Measurements from ENCODE around the gene TGM2. TPM values are rescaled to one million over a fixed set of nuclear protein-coding genes. Genes with fewer than 3 reads are reported as not detected.

The TGM2 gene
- polyA plus RNA-seq, 6 donors from 2014 or later, result 0.21 to 0.29 TPM; not detected in 4

DNA sequence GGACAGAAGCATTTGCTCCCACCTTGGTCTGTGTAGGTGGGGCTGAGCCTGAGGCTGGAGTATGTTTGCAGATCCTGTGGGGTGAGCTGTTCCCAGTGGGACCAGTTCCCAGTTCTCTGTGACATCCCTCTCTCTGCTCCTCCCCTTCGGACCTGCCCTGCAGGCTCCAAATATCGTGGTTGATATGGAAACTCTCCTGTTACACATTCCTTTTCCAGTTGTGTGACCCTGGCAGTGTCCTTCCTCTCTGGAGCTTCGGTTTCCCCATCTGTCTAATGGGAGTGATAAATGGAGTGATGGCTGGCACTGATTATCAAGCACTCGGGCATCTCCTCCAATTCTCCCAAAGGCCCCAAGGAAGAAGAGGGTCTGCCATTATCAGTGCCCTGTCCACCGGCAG lies 15.7 kb upstream of the TGM2 start:
- H3K4me1 Mint-ChIP-seq, result peaks cover 0 to 6% (median 0%) of the 10 kb centered on the region in 3 donors
- H3K27me3 Mint-ChIP-seq, result peaks cover 17 to 43% (median 34%) of the 10 kb centered on the region in 3 donors
- H3K27ac Mint-ChIP-seq, result no peak overlapping the region
- no peaks in the 10 kb centered on the region for H3K36me3 Mint-ChIP-seq
- no peak for ATAC-seq (ENCODE audit: low read depth in 2 of 2)
- no peaks in the 10 kb centered on the region for H3K9me3 Mint-ChIP-seq
- DNase-seq, result no peak
- no peak overlapping the region for H3K4me3 Mint-ChIP-seq

DNA sequence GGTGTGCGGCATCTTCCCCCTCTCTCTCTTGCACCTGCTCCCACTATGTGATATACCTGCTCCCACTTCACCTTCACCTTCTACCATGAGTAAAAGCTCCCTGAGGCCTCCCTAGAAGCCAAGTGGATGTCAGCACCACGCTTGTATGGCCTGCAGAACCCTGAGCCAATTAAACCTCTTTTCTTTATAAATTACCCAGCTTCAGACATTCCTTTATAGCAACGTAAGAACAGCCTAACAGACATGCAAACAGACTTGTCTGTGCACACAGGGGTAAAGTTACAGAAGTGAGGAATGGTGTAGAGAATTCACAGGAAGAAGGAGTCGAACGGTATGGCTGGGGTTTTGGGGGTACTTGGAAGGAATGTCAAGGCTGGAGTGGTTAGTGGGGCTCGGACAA lies 14.8 kb upstream of the TGM2 start:
- Mint-ChIP-seq H3K36me3 (no peaks in the 10 kb centered on the region), H3K27ac (no peak overlapping the region), H3K27me3 (peaks cover 13 to 39% (median 34%) of the 10 kb centered on the region in 3 donors), H3K4me3 (peak overlapping the region in 2 of 8 donors; percentile 40 to 54), H3K9me3 (no peaks in the 10 kb centered on the region), H3K4me1 (peaks cover 0 to 6% (median 0%) of the 10 kb centered on the region in 3 donors)
- ATAC-seq (ENCODE audit: low read depth in 2 of 2) (no peak), DNase-seq (no peak)

DNA sequence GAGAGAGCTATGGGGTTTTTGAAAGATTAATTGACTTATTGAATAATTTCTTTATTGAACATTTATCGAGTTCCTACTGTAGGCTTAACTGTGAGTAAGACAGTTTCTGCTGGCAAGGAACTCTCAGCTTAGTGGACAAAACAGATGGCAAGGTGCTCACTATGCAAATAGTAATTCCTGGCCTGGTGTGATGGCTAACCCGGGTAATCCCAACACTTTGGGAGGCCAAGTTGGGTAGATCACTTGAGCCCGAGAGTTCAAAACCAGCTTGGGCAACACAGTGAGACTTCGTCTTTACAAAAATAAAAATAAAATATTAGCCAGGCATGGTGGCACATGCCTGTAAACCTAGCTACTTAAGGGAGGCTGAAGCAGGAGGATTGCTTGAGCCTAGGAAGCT lies 13.5 kb upstream of the TGM2 start:
- Mint-ChIP-seq H3K27ac (no peak overlapping the region), H3K36me3 (no peaks in the 10 kb centered on the region), H3K4me3 (no peak overlapping the region), H3K4me1 (peaks cover 0 to 6% (median 0%) of the 10 kb centered on the region in 3 donors), H3K27me3 (peaks cover 9 to 37% (median 29%) of the 10 kb centered on the region in 3 donors), H3K9me3 (no peaks in the 10 kb centered on the region)
- ATAC-seq (ENCODE audit: low read depth in 2 of 2), result no peak
- DNase-seq, result no peak

DNA sequence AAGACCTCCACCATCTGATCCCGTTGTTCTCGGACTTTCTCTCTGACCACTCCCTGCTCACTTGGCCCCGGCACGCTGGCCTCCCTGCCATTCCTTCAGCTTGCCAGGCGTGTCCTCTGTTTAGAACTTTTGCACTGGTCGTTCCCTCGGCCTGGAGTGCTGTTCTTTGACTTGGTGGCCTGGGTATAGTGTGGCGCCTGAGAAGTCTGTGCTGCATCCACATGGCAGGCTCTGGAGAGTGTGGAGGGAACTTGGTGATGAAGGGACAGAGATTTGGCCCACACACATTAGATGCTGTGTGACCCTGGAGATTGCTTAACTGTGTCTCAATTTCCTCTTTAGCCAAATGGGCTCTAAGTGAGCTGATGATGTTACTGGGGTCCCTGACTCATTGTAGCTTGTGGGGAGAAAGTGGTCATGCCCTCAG lies 13.0 kb upstream of the TGM2 start:
- Mint-ChIP-seq H3K27me3 (peaks cover 9 to 37% (median 26%) of the 10 kb centered on the region in 3 donors), H3K27ac (peak overlapping the region in 1 of 6 donors; percentile 19), H3K4me1 (peaks cover 0 to 6% (median 0%) of the 10 kb centered on the region in 3 donors), H3K36me3 (no peaks in the 10 kb centered on the region), H3K9me3 (no peaks in the 10 kb centered on the region), H3K4me3 (no peak overlapping the region)
- ATAC-seq (ENCODE audit: low read depth in 2 of 2) (no peak), DNase-seq (no peak)

DNA sequence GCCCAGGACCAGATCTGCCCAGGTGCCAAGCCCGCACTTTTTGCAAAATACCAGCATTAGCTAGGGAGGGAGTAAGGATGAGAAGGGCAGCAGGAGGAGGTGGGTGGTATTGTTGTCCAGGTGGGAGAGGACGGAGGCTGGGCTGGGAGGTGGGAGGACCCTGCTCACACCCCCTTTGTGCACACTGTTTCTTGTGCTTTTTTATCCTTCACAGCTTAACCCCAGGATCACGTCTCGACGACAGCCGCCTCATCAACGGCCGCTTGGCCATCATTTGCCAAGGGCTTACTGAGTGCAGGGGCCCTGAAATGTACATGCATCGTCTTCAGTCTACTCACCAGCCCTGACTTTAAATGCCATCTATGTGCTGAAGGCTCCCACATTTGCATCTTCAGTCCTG lies 12.1 kb upstream of the TGM2 start:
- no peak overlapping the region for H3K27ac Mint-ChIP-seq
- ATAC-seq (ENCODE audit: low read depth in 2 of 2) (no peak), DNase-seq (no peak)
- peaks cover 9 to 37% (median 26%) of the 10 kb centered on the region in 3 donors for H3K27me3 Mint-ChIP-seq
- no peaks in the 10 kb centered on the region for H3K9me3 Mint-ChIP-seq
- no peak overlapping the region for H3K4me3 Mint-ChIP-seq
- peaks cover 0 to 6% (median 0%) of the 10 kb centered on the region in 3 donors for H3K4me1 Mint-ChIP-seq
- no peaks in the 10 kb centered on the region for H3K36me3 Mint-ChIP-seq

DNA sequence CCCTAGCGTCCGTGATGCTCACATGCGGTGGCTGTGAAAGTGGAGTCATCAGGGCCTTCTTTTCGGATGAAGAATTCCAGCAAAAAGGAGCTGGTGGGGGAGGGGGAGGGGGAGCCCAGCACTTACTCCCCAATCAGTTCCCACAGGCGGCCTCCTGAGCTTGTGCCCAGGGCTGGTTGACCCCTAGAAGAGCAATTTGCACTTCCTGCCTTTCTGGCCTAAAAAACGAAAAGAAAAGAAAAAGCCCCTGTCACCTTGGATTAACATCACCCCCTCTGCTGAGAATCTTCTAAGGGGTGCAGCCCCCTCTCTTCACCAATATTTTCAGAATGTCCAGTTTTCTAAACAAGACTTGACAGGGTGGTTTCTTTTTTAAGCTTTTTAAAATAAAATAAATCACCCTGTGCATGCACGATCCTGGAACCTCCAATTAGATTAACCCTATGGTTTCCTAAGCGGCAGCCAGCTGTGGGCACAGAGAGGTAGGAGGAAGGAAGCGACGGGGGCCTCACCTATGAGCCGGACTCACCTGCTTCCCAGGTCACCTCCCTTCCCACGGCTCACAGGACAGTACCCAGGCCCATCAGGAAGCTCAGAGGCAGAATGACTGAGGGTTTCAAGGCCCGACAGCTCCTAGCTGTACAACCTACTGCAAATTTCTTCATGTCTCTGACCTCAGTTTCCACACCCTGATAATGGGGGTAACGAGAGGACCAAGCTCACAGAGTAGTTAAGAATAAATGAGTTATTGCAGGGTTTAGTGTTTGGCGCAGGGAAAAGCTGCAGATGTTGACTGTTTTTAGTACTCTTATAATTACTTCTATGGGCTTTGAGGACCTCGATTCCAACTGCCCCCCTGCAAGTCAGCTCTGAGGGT lies 10.5 kb upstream of the TGM2 start:
- peaks cover 5 to 34% (median 33%) of the 10 kb centered on the region in 3 donors for H3K27me3 Mint-ChIP-seq
- H3K36me3 Mint-ChIP-seq, result no peaks in the 10 kb centered on the region
- no peak overlapping the region for H3K4me3 Mint-ChIP-seq
- ATAC-seq (ENCODE audit: low read depth in 2 of 2) (no peak), DNase-seq (no peak)
- no peaks in the 10 kb centered on the region for H3K9me3 Mint-ChIP-seq
- H3K27ac Mint-ChIP-seq, result no peak overlapping the region
- no peaks in the 10 kb centered on the region for H3K4me1 Mint-ChIP-seq

DNA sequence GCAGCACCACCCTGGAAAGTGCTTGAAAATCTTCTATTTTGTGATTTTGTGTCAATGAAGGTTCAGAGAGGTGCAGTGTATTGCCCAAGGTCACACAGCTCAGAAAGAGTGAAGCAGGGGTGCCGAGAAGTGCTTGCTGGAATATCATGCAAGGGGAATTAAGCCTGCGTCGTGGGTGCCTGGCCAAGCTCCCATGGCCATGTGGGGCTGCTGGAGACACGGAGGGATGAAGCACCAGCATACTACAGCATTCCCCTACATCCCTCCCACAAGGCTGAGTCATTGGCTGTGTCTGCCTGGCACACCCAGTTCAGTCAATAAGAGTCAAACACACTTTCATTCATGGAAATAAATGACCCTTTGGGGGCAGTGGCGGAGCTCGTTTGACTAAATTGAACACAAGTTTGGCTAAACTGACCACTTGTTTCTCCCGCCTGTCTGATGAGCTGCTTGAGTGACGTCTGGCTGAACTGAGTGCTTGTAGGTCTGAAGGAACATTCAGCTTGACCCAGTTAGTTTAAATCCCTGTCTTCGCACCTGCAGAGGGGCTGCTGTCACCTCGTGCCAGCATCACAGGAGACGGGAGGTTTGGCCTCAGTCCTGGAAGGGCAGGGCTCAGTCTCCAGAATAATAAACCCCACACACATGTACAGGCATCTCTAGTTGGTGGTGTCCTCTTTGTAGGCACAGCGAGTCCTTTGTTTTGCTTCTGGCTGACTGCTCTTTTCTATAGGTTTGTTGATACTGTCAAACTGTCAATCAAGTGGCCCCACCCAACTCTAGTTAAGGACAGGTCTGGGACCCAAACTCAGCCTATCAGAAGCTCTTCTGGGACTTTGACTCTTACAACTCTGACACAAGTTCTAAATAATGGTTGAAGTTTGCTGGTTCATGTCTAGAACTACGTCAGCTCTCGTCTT lies 8.4 kb upstream of the TGM2 start:
- no peaks in the 10 kb centered on the region for H3K36me3 Mint-ChIP-seq
- H3K4me3 Mint-ChIP-seq, result no peak overlapping the region
- no peaks in the 10 kb centered on the region for H3K9me3 Mint-ChIP-seq
- no peak for DNase-seq
- peaks cover 0 to 11% (median 7%) of the 10 kb centered on the region in 3 donors for H3K4me1 Mint-ChIP-seq
- ATAC-seq (ENCODE audit: low read depth in 2 of 2), result no peak
- H3K27ac Mint-ChIP-seq, result no peak overlapping the region
- H3K27me3 Mint-ChIP-seq, result peaks cover 0 to 22% (median 18%) of the 10 kb centered on the region in 3 donors

DNA sequence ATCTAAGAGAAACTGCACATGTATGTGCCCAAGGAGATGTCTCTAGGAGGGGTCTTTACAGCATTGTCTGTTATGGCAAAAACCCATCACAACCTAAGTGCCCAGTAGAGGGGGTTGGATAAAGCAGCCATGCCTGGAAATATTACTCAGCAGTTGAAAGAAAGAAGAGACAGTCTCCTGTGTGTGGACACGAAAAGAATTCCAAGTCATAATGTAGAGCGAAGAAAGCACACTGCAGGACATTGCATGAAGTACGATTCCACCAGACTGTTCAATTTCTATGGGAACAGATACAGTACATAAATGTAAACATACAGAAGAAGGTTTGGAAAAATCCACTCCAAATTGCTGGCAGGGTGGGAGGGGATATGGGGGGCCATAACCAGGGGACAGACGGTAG lies 7.3 kb upstream of the TGM2 start:
- Mint-ChIP-seq H3K4me3 (no peak overlapping the region), H3K27ac (no peak overlapping the region), H3K36me3 (no peaks in the 10 kb centered on the region), H3K27me3 (peaks cover 0 to 12% (median 8%) of the 10 kb centered on the region in 3 donors), H3K4me1 (peaks cover 0 to 12% (median 7%) of the 10 kb centered on the region in 3 donors), H3K9me3 (no peaks in the 10 kb centered on the region)
- ATAC-seq (ENCODE audit: low read depth in 2 of 2) (no peak), DNase-seq (no peak)

DNA sequence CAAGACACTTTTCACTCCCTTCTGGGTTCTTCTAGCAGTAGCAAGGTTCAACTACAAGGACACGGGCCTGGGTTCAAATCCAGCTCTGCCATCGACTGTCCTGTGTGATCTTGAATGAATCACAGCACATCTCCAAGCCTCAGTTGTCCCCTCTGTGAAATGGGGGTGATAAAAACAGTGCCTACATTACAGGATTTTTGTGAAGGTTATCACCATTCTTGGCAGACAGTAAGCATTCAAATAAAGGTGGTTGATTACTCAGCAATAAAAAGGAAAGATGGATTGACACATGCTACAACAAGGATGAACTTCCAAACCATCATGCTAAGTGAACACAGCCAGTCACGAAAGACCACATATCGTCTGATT lies 6.6 kb upstream of the TGM2 start:
- no peaks in the 10 kb centered on the region for H3K36me3 Mint-ChIP-seq

DNA sequence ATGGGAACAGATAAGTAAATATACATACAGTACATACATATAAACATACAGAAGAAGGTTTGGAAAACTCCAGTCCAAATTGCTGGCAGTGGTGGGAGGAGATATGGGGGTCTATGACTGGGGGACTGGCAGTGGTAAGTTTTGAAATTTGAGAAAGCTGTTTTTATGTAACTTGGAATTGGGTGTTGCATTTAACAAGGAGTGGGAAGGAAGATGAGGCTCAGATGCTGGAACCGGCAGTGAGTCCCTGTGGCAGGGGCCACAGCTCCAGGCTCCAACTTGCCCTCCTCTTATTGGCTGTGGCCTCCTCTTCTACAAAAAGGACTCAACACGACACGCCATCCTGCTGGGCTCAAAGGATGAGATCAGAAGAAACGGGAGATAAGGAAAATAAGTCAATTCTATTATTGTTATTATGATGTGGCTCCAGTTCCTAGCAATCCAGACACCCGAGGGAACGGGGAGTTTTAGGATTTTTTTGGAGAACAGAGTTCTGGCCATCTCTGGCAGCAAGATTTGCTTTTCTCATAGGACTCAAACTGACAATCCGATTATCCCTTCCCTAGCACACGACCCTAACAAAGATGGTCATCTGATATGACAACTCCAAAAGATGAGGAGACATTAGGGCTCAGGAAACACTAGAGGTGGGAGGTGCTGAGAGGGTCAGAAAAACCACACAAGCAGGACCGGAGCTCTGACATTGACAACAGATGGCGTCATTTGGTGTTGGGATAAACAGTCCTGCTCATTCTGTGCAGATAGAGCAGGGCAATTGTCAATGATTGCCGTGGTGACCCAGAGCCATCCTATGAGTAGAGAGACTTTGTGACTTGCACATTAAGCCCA lies 6.0 kb upstream of the TGM2 start:
- H3K27ac Mint-ChIP-seq, result peak overlapping the region in 1 of 6 donors; percentile 27
- peaks cover 3 to 15% (median 7%) of the 10 kb centered on the region in 3 donors for H3K4me1 Mint-ChIP-seq
- no peak overlapping the region for H3K4me3 Mint-ChIP-seq

More for the DNA sequence above, 6.6 kb upstream of the TGM2 start:
- Mint-ChIP-seq H3K27me3 (peaks cover 0 to 8% (median 8%) of the 10 kb centered on the region in 3 donors), H3K27ac (peak overlapping the region in 1 of 6 donors; percentile 11), H3K4me1 (peaks cover 0 to 12% (median 7%) of the 10 kb centered on the region in 3 donors), H3K9me3 (no peaks in the 10 kb centered on the region), H3K4me3 (no peak overlapping the region)
- DNase-seq, result no peak
- ATAC-seq (ENCODE audit: low read depth in 2 of 2), result no peak

DNA sequence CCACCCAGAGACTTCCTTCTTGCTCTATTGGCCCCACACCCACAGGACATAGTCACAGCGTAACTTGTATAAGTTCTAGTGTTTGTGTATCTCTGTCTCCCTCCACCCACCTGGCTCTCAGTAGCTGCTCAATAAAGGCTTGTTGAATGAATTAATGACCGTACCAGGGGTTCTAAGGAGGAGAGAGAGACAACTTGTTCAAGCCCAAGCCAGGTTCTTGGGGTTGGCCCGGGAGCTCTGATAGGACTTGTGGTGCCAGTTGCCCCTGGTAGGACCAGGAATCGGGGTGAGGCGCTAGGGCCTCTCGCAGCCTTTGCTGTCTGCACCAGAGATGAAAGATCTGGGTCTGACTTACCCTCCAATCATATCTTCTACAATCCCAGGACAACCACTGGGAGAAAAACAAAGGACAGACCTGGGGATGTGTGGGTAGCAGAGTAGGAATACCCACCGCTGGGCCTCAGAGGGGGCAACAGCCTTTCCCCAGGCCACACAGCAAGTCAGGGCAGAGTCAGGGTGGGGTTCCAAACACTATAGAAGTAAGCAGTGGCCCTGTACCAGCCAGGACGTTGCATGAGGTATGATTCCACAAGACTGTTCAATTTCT lies 5.3 kb upstream of the TGM2 start:
- DNase-seq (no peak), ATAC-seq (ENCODE audit: low read depth in 2 of 2) (no peak)
- H3K27ac Mint-ChIP-seq, result peak overlapping the region in 2 of 6 donors; percentile 63 to 69
- H3K4me1 Mint-ChIP-seq, result peaks cover 10 to 22% (median 13%) of the 10 kb centered on the region in 3 donors
- no peaks in the 10 kb centered on the region for H3K36me3 Mint-ChIP-seq
- H3K27me3 Mint-ChIP-seq, result peaks cover 7 to 21% (median 21%) of the 10 kb centered on the region in 3 donors
- H3K4me3 Mint-ChIP-seq, result no peak overlapping the region
- H3K9me3 Mint-ChIP-seq, result no peaks in the 10 kb centered on the region

More for the DNA sequence above, 6.0 kb upstream of the TGM2 start:
- H3K36me3 Mint-ChIP-seq, result no peaks in the 10 kb centered on the region
- ATAC-seq (ENCODE audit: low read depth in 2 of 2) (no peak), DNase-seq (no peak)
- peaks cover 0 to 14% (median 14%) of the 10 kb centered on the region in 3 donors for H3K27me3 Mint-ChIP-seq
- no peaks in the 10 kb centered on the region for H3K9me3 Mint-ChIP-seq

DNA sequence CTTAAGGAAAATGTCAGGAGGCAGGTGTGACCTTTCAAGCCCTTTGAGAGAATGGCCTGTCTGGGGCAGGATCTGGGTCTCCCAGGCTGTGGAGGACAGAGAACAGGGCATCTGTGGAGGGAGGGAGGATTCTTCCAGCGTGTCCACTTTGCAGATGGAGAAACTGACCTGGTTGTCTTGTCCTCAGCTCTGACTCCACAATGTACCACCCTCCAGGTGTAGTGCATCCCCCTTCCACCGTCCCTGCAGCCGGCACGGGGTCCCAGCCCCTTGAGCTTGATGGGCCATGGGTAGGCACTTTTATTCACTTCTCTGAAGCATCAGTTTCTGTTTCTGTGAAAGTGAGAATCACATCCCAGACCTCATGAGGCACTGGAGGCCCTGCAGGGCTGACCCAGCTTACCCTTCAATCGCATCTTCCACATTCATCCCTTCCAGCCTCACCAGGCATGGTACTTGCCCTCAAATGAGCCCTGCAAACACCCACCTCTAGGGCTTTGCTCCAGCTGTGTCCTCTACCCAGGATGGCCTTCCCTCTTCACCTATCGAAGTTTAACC lies 4.6 kb upstream of the TGM2 start:
- Mint-ChIP-seq H3K36me3 (no peaks in the 10 kb centered on the region), H3K4me3 (no peak overlapping the region), H3K27ac (peak overlapping the region in 2 of 6 donors; percentile 63 to 69), H3K9me3 (peaks cover 0 to 1% (median 0%) of the 10 kb centered on the region in 7 donors), H3K27me3 (peaks cover 8 to 28% (median 25%) of the 10 kb centered on the region in 3 donors), H3K4me1 (peaks cover 15 to 23% (median 15%) of the 10 kb centered on the region in 3 donors)
- ATAC-seq (ENCODE audit: low read depth in 2 of 2) (no peak), DNase-seq (no peak)
